NK-92 (cell line): Measurements from ENCODE around the gene PTPRG.

Experiments
- DNase-seq: peaks from one replicate; lab custom pipeline; 2025; ENCODE audit not compliant: unreplicated experiment; lab: John Stamatoyannopoulos, UW

Gene PTPRG

DNA sequence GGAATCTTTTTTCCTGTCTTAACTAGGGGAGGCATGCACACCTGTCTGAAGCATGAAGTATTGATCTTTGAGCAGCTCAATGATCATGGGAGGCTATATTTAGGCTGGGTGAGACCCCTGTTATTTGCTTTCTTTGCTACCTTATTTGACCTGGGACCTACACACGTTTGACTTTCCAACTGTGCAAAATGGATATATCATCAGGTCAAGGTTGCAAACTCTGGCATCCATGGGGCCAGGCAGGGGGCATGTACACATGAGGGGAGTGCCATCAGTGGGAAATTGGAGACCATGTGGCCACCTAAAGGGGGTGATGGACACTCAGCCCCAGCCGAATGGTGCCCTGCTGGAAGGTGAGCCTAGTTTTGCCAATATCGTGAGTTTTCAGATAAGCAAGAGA lies 637.8 kb downstream of the PTPRG start:
- DNase-seq: no peak

DNA sequence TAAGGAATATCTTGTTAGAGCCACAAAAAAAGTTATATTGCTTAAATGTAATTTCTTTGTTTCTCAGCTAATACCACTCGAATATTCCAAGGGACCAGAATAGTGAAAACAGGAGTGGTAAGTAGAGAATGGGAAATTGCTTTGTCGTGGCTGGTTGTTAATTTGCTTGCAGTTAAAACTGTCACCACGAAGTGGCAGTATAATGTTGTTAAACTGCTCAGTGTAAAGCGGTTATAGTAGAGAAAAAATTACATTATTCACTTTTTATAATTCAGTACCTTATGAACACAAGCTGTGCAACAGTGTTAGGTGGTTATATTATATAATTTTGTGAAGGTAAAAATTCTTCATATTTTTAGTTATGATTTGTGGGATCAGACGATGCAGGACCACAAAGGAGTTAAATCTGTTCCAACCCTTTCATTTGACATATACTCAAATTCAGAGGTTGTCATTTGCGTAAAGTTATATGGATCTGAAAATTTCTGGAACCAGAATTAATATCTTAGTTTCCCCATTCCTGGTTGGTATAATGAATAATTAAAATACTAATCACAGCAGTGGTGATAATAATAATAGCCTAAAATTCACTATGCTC lies 640.2 kb downstream of the PTPRG start:
- DNase-seq: no peak

DNA sequence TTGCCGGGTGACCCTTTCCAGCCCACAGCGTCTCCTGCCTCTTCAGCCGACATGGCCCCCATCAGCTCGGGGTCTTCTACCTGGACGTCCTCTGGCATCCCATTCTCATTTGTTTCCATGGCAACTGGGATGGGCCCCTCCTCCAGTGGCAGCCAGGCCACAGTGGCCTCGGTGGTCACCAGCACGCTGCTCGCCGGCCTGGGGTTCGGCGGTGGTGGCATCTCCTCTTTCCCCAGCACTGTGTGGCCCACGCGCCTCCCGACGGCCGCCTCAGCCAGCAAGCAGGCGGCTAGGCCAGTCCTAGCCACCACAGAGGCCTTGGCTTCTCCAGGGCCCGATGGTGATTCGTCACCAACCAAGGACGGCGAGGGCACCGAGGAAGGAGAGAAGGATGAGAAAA lies 641.8 kb downstream of the PTPRG start:
- DNase-seq: no peak

DNA sequence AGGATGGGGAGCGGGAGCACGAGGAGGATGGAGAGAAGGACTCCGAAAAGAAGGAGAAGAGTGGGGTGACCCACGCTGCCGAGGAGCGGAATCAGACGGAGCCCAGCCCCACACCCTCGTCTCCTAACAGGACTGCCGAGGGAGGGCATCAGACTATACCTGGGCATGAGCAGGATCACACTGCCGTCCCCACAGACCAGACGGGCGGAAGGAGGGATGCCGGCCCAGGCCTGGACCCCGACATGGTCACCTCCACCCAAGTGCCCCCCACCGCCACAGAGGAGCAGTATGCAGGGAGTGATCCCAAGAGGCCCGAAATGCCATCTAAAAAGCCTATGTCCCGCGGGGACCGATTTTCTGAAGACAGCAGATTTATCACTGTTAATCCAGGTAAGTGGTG lies 642.2 kb downstream of the PTPRG start:
- no peak for DNase-seq

DNA sequence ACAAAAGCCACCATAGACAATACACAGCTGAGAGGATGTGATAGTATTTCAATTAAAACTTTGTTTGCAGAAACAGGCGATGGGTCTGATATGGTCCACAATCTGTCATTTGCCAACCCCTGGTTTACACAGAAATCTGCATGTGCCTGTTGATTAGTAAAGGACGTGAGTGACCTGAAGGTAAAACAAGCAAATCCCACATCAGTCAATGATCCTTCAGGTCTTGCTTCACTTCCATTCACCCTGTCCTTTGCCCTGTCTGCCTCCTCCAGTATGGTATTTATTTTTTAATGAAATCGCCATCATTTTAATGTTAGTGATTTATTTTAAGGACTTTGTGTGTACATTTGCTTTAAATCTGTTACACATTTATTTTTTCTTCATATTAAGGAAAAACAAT lies 645.8 kb downstream of the PTPRG start:
- no peak for DNase-seq

DNA sequence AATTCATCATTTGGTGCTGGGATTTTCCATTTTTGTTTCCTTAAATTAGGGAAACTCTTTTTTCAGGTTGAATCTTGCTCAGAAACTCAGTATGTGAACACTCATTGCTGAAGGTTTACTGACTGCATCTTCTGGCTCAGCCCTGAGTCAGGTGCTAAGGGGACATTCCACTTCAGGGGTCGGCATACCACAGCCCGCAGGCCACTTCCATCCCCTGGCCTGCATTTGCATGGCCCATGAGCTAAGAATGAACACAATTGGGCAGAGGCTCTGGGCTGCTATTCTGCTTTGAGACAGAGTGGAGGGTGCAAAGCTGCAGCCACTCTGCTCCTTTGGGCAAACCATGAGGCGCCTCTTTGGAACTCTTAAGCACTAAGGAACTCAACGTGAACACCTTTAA lies 647.0 kb downstream of the PTPRG start:
- no peak for DNase-seq

DNA sequence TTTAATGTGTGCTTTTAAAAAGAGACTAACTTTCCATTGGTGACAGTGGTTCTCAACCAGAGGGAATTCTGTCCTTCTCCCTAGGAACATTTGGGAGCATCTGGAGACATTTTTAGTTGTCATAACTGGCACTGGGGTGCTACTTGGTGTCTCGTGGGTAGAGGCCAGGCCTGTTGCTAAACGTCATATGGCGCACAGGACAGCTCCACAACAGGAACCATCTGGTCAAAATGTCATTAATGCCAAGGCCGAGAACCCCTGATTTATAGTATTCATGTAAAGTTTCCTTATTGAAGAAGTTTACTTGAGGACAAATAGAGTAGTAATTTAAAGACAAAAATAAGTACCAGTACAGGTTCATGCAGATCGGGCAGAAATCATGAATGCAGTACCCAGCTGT lies 647.7 kb downstream of the PTPRG start:
- DNase-seq: no peak

DNA sequence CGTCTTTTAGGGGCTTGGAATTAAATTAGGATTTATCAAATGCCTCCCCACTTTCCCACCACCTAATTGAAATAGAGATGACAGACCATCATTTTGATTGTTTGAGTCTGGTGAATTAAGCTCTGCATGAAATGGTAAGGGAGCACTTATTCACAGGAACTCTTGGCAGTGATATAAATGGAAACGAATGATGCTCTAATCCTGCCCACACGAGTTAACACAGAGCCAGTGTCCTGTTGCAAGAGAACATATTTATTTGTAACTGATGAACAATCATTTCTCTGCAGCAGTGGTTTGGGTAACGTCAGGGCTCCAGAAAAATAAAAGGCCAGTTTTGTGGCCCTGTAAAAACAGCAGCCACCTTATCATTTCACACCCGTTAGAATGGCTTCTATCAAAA lies 648.6 kb downstream of the PTPRG start:
- DNase-seq: no peak

DNA sequence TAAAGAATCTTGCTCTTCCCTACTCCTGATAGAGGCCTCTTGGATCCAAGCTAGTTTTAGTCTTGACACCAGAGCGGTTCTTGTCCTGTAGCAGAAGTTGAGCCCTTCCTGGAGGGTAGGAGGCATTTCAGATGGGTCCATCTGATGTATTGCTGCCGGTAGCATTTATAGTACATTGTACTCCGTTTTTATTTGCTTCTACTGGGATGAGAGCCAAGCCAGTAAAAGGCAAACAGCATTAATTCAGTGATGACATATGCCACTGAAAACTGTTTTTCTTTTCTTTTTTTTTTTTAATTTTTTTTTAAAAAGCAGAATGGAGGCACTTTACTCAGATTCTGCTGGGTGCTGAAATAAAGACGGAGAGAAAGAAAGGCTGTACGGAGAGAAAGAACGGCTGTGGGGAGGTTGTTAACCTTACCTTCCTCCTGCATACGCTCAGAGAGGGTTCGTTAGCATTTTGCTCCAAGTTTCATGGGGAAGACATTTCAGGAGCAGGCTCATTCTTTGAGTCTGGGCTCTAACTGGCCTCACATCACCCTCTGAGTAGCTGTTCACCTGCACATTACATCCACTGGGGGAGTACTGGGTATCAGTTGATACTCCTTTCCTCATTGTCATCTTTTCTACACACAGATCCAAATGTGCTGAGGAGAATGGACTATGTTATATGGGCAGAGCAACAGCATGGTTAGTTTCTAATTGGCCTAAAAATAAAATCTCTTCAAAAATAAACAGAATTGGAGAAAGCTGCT lies 650.5 kb downstream of the PTPRG start:
- no peak for DNase-seq

DNA sequence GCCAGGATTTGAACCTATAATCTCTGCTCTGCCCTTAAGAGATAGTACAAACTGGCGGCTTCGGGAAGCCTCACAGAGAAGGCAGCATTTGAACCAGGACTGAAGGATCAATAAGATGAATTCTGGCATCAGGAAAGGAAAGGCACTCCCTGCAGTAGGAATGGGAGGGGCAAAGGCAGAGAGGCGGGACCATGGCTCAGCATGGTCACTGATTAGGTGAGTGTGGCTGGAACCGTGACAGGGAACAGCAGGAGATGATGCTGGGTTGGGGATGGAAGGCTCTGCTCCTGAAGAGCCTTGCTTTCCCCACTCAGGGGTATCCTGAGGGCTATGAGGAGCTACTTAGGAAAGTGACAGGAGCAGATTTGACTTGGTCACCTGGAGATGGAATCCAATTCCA lies 653.5 kb downstream of the PTPRG start:
- no peak for DNase-seq

DNA sequence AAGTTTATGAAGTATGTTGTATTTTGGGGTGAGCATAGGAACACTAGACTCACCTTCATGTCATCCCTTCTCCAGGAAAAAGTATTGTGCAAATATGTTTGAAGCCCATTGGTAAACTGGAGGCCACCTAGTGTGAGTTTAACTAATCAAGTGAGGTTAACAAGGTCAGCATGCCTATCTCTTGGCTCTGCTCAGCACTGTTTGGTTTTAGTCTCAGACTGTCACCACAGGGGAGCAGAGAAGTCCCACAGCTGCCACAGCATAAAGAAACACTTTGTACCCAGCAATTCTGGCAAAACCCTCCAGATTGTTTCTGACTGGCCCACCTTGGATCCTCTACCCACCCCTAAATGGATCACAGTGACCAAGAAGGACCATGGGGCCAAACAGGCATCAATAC lies 659.2 kb downstream of the PTPRG start:
- DNase-seq: no peak

DNA sequence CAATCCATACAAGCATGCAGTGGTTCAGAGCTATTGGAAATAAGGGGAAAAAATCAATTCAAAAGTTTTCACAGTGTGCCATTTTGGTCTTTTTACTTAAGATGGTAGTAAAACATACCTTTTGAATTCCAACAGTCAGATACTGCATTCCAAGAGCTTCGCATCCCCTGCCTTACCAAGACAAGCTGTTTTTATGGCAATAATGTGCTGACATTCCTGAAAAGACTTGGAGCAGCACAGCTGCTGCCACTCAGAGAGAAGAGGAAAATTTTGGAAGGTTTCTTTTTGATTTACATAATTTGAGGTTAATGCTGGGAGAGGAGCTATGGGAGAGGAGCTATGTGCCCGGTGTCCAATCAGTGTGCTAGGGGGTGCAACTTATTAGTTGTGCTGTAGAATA lies 663.7 kb downstream of the PTPRG start:
- no peak for DNase-seq

DNA sequence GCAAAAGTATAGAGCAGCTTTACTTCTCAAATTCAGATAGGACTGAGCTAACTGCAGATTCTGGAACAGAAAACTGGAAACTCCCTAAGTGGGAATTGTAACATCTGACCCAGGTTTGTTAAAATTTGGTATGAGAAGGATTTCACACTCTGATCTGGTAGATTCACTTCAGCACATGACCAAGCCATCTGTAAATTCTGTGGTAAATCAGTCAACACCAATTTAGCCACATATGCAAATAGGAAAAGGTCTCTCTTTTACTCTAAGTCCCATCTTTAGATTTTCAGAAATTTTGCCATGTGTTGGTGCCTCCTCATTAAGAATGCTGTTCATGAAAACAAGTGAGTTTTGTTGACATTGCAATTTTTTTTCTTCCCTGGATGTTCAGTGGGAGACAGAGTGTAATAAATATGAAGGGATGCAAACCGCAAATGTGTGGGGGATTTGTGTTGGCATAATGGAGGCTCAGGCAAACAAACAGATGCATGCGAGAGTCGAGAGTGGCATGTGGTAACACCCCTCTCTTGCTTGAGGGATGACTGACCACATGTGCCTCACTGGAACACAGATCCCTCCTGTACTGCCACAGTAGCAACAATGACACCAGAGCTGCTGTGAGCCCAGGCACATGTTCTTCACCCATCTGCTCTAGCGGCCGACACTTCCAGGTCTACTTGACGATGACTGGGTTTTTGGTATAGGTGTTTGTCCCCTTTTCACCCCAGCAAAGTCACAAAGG lies 665.4 kb downstream of the PTPRG start:
- no peak for DNase-seq

DNA sequence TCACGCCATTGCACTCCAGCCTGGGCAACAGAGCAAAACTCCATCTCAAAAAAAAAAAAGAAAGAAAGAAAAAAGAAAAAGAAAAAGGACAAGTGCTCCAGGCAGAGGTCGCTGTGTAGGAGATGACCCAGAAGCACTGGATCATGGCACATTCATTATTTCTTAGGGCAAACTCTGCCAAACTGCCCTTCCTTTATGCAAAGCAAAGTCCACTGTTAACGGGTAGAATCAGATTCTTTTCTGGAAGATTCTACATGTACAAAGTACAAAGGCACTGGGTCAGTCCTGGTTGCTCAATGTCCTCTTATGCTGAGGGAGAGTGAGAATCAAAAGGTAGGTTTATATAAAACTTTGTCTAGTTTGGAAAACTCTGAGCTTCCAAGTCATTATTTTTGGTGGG lies 667.1 kb downstream of the PTPRG start:
- DNase-seq: no peak

DNA sequence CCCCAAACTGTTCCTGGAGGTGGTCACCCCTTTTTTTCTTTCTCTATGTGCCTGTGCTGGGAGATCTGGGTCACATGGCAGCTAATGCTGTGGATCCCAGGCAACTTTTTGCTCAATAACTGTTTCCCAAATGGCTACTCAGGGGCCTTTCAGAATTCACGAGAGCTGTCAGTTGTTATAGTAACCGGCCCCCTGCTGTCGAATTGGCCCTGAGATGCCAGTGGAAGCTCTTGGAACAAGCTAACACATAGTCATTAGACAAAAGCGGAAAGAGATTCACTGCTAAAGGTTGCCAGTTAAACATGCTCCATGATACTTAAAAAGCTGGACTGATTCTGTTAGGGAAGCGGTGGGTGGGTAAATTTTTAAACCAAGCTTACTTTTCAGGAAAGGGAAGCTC lies 667.8 kb downstream of the PTPRG start:
- DNase-seq: no peak

DNA sequence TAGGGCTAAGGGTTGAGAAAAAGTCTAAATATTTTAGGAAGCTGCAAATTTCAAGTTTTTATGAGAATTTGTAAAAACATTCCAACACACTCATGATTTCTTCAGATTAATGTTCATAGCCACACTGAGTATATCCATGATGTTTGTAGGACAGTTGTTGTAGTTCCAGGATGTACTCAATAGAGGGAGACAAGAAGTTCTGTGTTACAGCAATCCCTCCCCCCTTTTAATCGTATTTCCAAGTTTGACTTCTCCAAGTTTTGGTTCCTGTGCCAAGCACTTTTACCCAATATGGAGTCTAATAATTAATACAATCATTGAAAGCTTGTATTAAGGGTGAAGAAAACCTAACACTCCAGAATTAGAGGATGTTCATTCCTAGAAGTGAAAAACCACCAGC lies 668.5 kb downstream of the PTPRG start:
- no peak for DNase-seq

DNA sequence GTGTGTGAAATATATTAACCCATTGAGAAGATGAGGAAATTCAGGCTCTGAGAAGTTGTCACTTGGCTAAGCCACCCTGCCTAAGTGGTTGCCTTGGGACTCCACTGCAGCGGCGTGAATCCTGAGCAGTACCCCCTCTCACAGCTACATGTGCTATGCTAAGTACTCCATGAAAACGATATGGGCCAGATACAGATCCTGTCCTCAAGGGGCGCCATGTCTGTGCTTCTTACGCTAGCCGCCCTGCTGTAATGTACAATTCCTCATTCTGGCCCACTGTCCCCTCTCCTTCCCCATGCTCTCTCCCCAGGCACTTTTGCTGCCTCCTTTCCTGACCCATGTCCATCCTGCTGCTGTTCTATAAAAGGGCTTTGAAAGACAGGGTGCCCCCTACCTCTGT lies 671.7 kb downstream of the PTPRG start:
- no peak for DNase-seq

DNA sequence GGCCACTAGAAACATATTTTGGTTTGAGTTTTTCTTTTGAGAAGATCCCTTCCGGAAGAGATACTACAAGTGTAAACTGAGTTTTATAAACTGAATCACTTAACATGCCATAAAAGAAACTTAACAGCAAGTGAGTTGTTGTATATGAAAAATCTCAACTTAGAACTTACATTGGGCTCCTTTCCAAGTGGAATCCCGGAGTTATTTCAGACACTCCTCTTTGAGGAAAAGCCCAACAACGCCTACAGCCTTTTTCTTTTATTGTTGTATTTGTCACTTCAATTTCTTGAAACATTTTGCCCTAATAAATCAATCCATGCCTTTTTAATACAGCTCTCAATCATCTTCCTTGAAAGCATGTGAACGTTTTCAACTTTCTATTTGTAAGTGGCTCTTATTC lies 674.6 kb downstream of the PTPRG start:
- no peak for DNase-seq

DNA sequence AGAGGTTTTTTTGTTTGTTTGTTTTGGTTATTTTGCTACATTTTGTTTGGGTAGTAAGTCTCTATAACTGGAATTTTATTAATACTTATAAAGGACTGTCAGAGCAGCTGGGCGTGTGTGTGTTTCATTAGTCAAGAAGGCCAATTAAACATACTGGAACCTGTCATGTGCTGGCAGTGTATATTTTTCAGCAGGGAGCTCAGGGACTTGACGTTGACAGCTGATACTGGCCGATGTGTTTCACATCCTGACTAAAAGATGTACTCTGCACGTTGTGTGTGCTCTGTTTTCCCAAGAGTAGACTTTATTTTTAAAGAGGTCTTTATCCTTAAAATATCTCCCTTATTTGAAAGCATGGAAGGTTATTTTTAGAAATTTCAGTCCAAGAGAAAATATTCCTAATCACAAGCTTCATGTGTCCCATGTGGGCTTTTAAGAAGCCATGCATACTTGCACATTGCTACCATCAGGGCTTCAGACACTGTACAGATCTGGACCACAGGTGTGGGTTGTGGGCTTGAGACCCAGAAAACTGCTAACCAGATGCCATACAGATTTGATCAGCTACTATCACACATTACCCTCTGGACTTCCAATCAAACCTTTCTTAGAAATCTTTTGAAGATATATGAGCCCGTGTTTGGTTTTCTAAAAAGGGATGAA lies 676.0 kb downstream of the PTPRG start:
- DNase-seq: no peak

DNA sequence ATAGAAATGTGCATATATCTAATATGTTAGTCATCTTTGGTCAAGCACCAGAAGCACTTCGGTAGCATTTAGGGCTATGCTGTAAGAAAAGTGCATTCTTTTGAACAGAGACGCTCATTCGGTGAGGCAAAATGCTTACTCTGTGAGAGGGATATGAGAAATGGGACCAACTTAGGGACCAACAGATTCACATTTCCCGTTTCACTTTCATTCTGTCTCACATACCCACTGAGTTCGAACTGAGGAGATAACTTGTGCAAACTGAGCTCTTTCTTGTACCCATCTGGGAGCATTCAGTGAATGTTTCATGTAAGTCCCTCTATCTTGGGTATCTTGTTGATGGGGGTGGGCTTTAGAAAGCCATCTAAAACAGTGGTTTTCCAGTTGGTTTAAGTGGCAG lies 676.6 kb downstream of the PTPRG start:
- no peak for DNase-seq

DNA sequence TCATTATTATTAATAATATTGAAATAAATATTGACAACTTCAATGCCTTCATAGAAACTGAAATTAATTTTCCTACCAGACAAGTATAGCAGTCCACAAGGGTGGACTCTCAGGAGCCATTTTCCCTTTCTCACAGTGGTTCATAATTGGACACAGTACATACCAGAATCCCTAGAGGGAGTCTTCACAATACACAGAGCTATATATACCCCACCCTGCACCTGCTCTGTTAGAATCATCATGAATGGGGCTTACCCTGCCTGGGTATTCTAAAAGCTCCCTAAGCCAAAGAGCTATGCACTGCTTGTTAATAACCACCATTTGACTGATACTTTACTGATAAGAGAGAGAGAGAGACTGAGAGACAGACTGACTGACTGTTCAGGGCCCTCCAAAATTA lies 677.1 kb downstream of the PTPRG start:
- DNase-seq: no peak

DNA sequence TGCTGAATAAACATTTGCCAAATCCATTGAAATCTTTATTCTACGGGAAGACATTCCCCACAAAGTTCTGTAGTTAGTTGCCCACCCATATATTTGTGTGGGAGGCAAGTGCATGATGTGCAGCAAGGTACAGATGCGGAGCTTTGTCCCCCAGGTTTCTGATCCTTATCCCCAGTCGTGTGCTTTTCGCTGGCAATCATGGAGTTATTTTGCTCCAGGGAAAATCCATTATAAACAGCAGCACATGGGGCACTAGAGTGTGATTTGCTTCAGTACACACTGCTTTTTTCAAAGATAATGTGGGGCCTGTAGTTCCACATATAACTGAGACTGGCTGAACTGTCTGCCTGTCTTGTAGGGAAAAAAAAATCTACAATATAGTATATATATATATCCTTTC lies 679.9 kb downstream of the PTPRG start:
- no peak for DNase-seq
